Hepatocyte (in vitro differentiated cells): ENCODE data around the gene MEGF11. TPM values are rescaled to one million over a fixed set of nuclear protein-coding genes. Genes with fewer than 3 reads are reported as not detected.

ENCODE experiments used
- DNase-seq: peaks from one replicate; pipeline ENCODE4 v3.0.0-alpha.2; 2016; ENCODE audit warnings: low spot score
- H2AFZ ChIP-seq: fragments of 200-600 bp; sonication (generic); 2 replicates; pipeline ENCODE4 v1.6.0; 2016; ENCODE audit warnings: antibody characterized with exemption, mild to moderate bottlenecking
- H3K27ac ChIP-seq: fragments of 200-600 bp; sonication (generic); 2 replicates; pipeline ENCODE4 v1.5.1; 2016; ENCODE audit warnings: mild to moderate bottlenecking
- H3K27me3 ChIP-seq: fragments of 200-600 bp; sonication (generic); 2 replicates; pipeline ENCODE4 v1.6.1; 2016
- H3K36me3 ChIP-seq: fragments of 200-600 bp; sonication (generic); replicated peaks from 2 replicates; pipeline ENCODE4 v1.5.1; 2016; ENCODE audit warnings: low read depth; ENCODE audit not compliant: insufficient read depth
- H3K4me1 ChIP-seq: fragments of 200-600 bp; sonication (generic); 2 replicates; pipeline ENCODE4 v1.5.1; 2016; ENCODE audit warnings: mild to moderate bottlenecking, moderate library complexity; ENCODE audit not compliant: insufficient read depth
- H3K4me2 ChIP-seq: fragments of 200-600 bp; sonication (generic); 2 replicates; pipeline ENCODE4 v1.6.0; 2016
- H3K4me3 ChIP-seq: fragments of 200-600 bp; sonication (generic); 2 replicates; pipeline ENCODE4 v1.5.1; 2016; ENCODE audit warnings: mild to moderate bottlenecking
- H3K79me2 ChIP-seq: fragments of 200-600 bp; sonication (generic); 2 replicates; pipeline ENCODE4 v1.6.0; 2017; ENCODE audit warnings: mild to moderate bottlenecking
- H3K9me2 ChIP-seq: fragments of 200-600 bp; sonication (generic); replicated peaks from 2 replicates; pipeline ENCODE4 v1.6.0; 2017; ENCODE audit warnings: mild to moderate bottlenecking; ENCODE audit not compliant: insufficient read depth
- H3K9me3 ChIP-seq: fragments of 200-600 bp; sonication (generic); 2 replicates; pipeline ENCODE4 v1.5.1; 2016; ENCODE audit warnings: low read depth, mild to moderate bottlenecking
- H4K20me1 ChIP-seq: fragments of 200-600 bp; sonication (generic); 2 replicates; pipeline ENCODE4 v1.6.0; 2016; ENCODE audit warnings: mild to moderate bottlenecking; ENCODE audit not compliant: insufficient read depth, poor library complexity, severe bottlenecking
- EZH2 ChIP-seq: fragments of 200-600 bp; sonication (generic); IDR thresholded peaks from 2 replicates; pipeline ENCODE4 v1.6.1; 2016; ENCODE audit warnings: antibody characterized with exemption, mild to moderate bottlenecking, borderline replicate concordance
- EZH2phosphoT487 ChIP-seq: fragments of 200-600 bp; sonication (generic); IDR thresholded peaks from one replicate; pipeline ENCODE4 v1.6.1; 2018; ENCODE audit warnings: antibody characterized with exemption, mild to moderate bottlenecking, low read depth, moderate library complexity; ENCODE audit not compliant: unreplicated experiment, severe bottlenecking
- WGBS: methylation state at CpG from one replicate; pipeline ENCODE4 v1.1.6; 2016; ENCODE audit warnings: low lambda C conversion rate; ENCODE audit errors: missing lambda C conversion rate; 5-methylcytosine and 5-hydroxymethylcytosine counted together
- polyA plus RNA-seq: library from polyadenylated mRNA; unstranded; fragments of >200 nt; fragmentation: Nextera tagmentation; extraction: Ambion mirVana; gene quantifications from 2 replicates; pipeline ENCODE4 v1.2.1, GENCODE V29; 2016
- total RNA-seq: library from RNA; depleted of rRNA; stranded (reverse); fragments of >200 nt; gene quantifications from 2 replicates; pipeline ENCODE4 v1.2.3, GENCODE V29; 2014
- TF ChIP-seq, protein P1 (sequence below): fragments of 200-600 bp; sonication (generic); IDR thresholded peaks from 2 replicates; pipeline ENCODE4 v1.5.1; 2016; ENCODE audit warnings: antibody characterized with exemption, mild to moderate bottlenecking; ENCODE audit not compliant: poor library complexity

Gene MEGF11
- total and polyA plus RNA-seq, 2 experiments from 2014 or later = 0.07 to 0.25 TPM

DNA sequence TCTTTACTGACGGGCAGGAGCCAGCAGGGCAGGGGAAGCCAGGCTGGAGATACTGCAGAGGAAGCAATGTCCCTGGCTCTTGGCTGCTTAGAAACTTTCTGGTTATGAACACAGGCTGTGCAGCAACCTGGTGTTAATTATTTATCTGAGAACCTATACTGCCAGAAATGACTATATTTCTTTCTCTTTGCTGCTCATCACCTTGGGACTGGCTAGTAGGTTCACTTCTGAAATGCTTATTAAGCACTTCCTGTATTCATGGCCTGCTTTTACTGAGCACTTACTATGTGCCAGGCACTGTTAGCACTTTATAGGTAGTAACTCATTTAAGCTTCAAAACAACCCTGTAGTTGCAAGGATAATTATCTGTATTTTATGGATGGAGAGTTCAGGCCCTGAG lies 326.7 kb downstream of the MEGF11 start:
- TF ChIP-seq EZH2phosphoT487 (no peak), EZH2 (no peak)
- TF ChIP-seq, protein P1, sequence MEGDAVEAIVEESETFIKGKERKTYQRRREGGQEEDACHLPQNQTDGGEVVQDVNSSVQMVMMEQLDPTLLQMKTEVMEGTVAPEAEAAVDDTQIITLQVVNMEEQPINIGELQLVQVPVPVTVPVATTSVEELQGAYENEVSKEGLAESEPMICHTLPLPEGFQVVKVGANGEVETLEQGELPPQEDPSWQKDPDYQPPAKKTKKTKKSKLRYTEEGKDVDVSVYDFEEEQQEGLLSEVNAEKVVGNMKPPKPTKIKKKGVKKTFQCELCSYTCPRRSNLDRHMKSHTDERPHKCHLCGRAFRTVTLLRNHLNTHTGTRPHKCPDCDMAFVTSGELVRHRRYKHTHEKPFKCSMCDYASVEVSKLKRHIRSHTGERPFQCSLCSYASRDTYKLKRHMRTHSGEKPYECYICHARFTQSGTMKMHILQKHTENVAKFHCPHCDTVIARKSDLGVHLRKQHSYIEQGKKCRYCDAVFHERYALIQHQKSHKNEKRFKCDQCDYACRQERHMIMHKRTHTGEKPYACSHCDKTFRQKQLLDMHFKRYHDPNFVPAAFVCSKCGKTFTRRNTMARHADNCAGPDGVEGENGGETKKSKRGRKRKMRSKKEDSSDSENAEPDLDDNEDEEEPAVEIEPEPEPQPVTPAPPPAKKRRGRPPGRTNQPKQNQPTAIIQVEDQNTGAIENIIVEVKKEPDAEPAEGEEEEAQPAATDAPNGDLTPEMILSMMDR = no peak
- H3K9me2 ChIP-seq = no peaks in the 10 kb centered on the region
- H3K36me3 ChIP-seq = no peaks in the 10 kb centered on the region
- H3K4me3 ChIP-seq = no peak overlapping the region
- DNase-seq = no peak
- no peaks in the 10 kb centered on the region for H3K4me1 ChIP-seq
- H2AFZ ChIP-seq = no peak overlapping the region
- H4K20me1 ChIP-seq = no peaks in the 10 kb centered on the region
- H3K4me2 ChIP-seq = no peak overlapping the region
- no peak overlapping the region for H3K27ac ChIP-seq
- no peaks in the 10 kb centered on the region for H3K27me3 ChIP-seq
- no peaks in the 10 kb centered on the region for H3K9me3 ChIP-seq
- WGBS = 43% methylated on average over 1 of the region's 1 CpG
- H3K79me2 ChIP-seq = no peaks in the 10 kb centered on the region

DNA sequence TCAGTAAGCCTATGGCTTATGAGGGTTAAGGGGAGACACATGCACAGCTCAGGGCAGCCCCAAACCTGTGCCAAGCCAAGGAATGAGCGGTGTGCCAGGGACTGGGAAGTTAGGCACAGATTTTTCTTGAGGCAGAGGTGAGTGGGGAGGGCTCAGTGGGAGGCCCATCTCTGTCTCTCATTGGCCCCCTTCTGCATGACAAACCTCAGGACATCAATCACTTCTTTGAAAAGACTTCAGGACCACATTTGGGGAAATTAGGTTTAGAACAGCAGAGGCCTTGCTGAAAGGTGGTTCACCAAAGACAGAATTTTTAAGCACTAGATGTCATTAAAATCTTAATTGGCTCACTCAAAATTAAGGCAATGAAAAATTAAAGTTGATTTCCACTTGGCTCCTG lies 327.1 kb downstream of the MEGF11 start:
- Histone ChIP-seq H3K27ac (no peak overlapping the region), H3K36me3 (no peaks in the 10 kb centered on the region), H3K4me3 (no peak overlapping the region), H4K20me1 (no peaks in the 10 kb centered on the region), H3K4me2 (no peak overlapping the region), H3K9me2 (no peaks in the 10 kb centered on the region), H3K9me3 (no peaks in the 10 kb centered on the region), H3K4me1 (no peaks in the 10 kb centered on the region), H3K27me3 (no peaks in the 10 kb centered on the region), H3K79me2 (no peaks in the 10 kb centered on the region), H2AFZ (no peak overlapping the region)
- no peak for TF ChIP-seq EZH2
- no peak for TF ChIP-seq EZH2phosphoT487
- WGBS = 100% methylated on average over 1 of the region's 1 CpG
- DNase-seq = no peak

DNA sequence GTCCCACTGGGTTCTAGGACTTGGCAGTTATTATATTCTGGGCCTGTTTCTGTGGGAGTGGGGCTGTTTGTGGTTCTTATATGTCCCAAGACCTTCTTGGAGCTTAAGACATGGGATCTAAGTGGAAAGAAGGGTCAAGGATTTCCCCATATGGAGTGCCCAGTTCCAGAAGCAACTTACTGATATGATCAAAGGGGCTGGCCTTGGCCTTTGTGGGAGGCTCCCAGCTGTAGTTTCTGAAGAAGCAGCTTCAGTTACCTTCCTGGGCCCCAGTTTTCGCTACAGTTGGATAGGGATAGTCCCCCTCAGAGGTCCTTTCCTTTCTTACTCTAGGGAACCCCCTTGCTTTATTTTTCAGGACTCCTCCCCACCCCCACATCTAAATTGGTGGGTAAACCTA lies 328.2 kb downstream of the MEGF11 start:
- Histone ChIP-seq H3K36me3 (no peaks in the 10 kb centered on the region), H3K9me3 (no peaks in the 10 kb centered on the region), H3K4me1 (no peaks in the 10 kb centered on the region), H2AFZ (no peak overlapping the region), H4K20me1 (no peaks in the 10 kb centered on the region), H3K4me3 (no peak overlapping the region), H3K27me3 (no peaks in the 10 kb centered on the region), H3K79me2 (no peaks in the 10 kb centered on the region), H3K4me2 (no peak overlapping the region), H3K27ac (no peak overlapping the region), H3K9me2 (no peaks in the 10 kb centered on the region)
- WGBS = 100% methylated on average over 1 of the region's 1 CpG
- no peak for TF ChIP-seq EZH2
- TF ChIP-seq EZH2phosphoT487 = no peak
- TF ChIP-seq, protein P1 = no peak
- no peak for DNase-seq

DNA sequence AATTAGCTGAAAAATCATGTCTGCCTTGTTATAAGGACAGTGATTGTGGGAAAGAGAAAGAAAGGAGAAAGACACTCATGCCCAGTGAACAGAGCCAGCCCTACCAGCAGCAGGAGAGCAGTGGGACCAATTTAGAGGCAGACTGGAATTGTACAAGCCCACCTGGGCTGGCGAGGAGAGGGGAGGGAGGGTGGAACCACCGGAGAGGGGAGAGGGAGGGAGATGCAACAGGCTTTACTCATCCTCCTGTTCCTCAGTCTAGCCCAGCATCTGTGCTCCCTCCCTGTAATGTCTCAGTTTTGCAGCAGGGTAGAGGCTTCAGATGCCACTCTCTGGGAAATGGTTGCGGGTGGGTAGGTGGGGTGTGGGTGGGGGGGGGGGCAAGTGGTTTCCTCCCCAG lies 329.5 kb downstream of the MEGF11 start:
- Histone ChIP-seq H3K79me2 (no peaks in the 10 kb centered on the region), H2AFZ (no peak overlapping the region), H3K27me3 (no peaks in the 10 kb centered on the region), H3K4me3 (no peak overlapping the region), H3K4me1 (no peaks in the 10 kb centered on the region), H3K9me2 (no peaks in the 10 kb centered on the region), H3K9me3 (no peaks in the 10 kb centered on the region), H3K27ac (no peak overlapping the region), H4K20me1 (no peaks in the 10 kb centered on the region), H3K4me2 (no peak overlapping the region), H3K36me3 (no peaks in the 10 kb centered on the region)
- 74% methylated on average over 3 of the region's 3 CpGs for WGBS
- no peak for DNase-seq
- TF ChIP-seq EZH2phosphoT487 (no peak), EZH2 (no peak)
- TF ChIP-seq, protein P1 = no peak
